ENCODE data around the gene MAL.
"Not testable (repeated sequence)": the region's sequence is repeated elsewhere in the genome, so short reads cannot be mapped to it uniquely, and the experiment has no call there.

Gene MAL

GRCh38 chr2:95034221-95034620, 8.7 kb downstream of the MAL start:
- no peak for DNase-seq (ENCODE audit: low read depth)

GRCh38 chr2:95034818-95035217, 9.3 kb downstream of the MAL start:
- DNase-seq (ENCODE audit: low read depth): no peak

DNA sequence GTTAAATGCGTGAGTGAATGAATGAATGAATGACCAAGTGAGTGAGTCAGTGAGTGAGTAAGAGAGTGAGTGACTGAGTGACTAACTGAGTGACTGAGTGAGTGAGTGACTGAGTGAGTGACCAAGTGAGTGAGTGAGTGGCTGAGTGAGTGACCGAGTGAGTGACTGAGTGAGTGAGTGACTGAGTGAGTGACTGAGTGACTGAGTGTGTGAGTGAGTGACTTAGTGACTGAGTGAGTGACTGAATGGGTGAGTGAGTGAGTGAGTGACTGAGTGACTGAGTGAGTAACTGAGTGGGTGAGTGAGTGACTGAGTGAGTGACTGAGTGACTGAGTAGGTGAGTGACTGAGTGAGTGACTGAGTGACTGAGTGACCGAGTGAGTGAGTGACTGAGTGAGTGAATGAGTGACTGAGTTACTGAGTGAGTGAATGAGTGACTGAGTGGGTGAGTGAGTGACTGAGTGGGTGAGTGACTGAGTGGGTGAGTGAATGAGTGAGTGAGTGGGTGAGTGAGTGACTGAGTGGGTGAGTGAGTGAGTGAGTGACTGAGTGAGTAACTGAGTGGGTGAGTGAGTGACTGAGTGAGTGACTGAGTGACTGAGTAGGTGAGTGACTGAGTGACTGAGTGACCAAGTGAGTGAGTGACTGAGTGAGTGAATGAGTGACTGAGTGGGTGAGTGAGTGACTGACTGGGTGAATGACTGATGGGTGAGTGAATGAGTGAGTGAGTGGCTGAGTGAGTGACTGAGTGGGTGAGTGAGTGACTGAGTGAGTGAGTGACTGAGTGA, 11.3 kb downstream of the MAL start:
- DNase-seq (ENCODE audit: low read depth): no peak

DNA sequence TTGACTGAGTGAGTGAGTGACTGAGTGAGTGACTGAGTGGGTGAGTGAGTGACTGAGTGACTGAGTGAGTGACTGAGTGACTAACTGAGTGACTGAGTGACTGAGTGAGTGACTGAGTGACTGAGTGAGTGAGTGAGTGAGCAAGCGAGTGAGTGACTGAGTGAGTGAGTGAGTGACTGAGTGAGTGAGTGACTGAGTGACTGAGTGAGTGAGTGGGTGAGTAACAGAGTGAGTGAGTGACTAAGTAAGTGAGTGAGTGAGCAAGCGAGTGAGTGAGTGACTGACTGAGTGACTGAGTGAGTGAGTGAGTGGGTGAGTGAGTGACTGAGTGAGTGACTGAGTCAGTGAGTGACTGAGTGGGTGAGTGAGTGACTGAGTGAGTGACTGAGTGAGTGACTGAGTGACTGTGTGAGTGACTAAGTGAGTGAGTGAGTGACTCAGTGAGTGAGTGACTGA, 11.9 kb downstream of the MAL start:
- DNase-seq (ENCODE audit: low read depth): no peak

GRCh38 chr2:95037841-95038585, 12.5 kb downstream of the MAL start:
- not testable (repeated sequence) for DNase-seq (ENCODE audit: low read depth)

- DNase-seq (ENCODE audit: low read depth): no peak
Measured at GRCh38 chr2:95038635-95039298, 13.3 kb downstream of the MAL start.

DNA sequence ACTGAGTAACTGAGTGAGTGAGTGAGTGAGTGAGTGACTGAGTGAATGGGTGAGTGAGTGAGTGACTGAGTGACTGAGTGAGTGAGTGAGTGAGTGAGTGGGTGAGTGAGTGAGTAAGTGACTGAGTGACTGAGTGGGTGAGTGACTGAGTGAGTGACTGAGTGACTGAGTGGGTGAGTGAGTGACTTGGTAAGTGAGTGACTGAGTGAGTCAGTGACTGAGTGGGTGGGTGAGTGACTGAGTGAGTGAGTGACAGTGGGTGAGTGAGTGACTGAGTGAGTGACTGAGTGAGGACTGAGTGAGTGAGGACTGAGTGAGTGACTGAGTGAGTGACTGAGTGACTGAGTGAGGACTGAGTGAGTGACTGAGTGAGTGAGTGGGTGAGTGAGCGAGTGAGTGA, 13.9 kb downstream of the MAL start:
- no peak for DNase-seq (ENCODE audit: low read depth)

DNA sequence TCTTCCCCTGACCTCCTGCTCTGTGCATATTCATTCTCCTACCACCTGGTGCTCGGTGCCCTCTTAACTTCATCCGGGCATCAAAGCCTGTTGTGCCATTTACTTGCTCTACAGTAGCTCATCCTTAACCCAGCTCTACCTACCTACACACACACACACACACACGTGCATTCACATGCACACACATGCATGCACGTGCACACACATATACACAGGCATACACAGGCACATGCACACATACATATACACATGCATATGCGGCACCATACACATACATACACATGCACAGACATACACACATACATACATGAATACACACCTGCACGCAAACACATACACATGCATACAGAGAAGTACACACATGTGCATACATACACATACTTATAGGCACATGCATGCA, 14.5 kb downstream of the MAL start:
- DNase-seq (ENCODE audit: low read depth): no peak

DNA sequence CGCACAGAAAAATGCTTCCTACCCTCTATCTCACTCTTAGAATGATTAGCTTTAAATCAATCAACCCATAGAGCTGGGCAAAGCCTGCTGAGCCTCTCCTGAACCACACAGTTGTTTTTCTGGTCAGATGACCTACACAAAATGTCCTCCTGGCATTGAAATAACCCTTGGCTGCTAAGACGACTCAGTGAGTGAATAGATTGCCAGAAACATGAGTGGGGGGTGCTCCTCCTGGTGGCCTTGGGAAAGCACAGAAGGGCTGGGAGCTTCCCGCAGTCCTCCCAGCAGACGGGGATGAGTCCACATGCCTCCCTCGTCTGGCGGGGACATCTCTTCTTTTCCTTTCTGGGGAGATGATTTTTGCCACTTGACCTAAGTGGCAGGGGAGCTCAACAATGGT, 14.9 kb downstream of the MAL start:
- DNase-seq (ENCODE audit: low read depth): no peak

GRCh38 chr2:95041060-95041823, 15.7 kb downstream of the MAL start:
- DNase-seq (ENCODE audit: low read depth): no peak

DNA sequence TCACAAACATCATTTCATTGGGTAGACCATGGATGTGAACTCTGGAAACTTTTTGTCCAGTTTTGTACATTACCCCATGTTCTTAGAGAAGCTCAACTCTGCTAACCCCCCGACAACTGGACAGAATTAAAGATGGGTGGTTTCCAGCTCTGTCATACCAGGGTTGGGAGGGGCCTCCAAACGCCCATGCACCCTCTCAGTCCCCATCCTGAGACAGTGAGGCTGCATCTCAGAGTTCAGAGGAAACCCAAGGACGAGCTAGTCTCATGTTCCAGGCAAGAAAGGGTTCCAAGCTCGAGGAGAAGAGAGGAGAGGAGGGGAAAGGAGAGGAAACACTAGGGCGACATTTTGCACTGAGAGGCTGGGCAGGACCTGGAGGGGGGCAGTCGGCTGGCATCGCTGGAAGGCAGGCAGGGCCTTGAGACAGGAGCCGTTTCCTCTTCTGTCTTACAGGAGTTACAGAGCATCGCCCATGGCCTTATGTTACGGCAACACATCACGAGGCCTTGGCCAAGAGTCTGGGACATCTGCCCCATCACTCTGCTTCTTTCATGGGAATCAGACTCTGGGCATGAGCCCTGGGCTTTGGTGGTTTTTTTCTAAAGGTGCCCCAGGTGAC, 16.4 kb downstream of the MAL start:
- DNase-seq (ENCODE audit: low read depth): no peak

- no peak for DNase-seq (ENCODE audit: low read depth)
Measured at GRCh38 chr2:95042472-95043271, 17.2 kb downstream of the MAL start.

GRCh38 chr2:95043300-95044093, 18.0 kb downstream of the MAL start:
- no peak for DNase-seq (ENCODE audit: low read depth)

GRCh38 chr2:95044601-95045000, 19.1 kb downstream of the MAL start:
- no peak for DNase-seq (ENCODE audit: low read depth)

GRCh38 chr2:95046371-95047112, 21.0 kb downstream of the MAL start:
- no peak for DNase-seq (ENCODE audit: low read depth)

GRCh38 chr2:95047629-95048510, 22.4 kb downstream of the MAL start:
- DNase-seq (ENCODE audit: low read depth): no peak

DNA sequence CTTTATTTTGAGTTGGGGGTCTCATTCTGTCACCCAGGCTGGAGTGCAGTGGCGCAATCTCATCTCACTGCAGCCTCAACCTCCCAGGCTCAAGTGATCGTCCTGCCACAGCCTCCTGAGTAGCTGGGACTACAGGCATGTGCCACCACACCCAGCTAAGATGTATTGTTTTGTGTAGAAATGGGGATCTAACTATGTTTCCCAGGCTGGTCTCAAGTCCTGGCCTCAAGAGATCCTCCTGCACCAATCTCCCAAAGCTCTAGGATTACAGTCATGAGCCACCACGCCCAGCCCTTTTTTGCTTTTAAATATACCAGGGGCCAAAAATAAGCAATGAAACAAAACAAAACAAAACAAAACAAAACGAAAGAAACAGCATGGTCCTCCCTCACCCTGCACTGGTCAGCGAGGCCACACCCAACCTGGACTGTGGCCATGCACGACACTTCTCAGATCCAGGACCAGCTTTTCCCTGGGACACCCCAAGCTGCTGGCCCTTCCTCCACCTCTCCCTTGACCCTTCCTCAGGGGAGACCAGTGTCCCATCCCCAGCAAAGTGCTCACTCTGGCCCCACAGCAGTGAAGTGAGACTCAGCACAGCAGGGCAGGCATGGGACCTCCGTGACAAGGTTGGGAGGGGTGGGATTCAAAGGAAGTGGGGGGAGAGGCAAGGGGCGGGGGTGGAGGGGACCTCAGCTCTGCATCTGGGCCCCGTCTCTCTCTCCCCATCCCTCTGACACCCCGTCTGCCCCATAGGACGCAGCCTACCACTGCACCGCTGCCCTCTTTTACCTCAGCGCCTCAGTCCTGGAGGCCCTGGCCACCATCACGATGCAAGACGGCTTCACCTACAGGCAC, 23.5 kb downstream of the MAL start:
- no peak for DNase-seq (ENCODE audit: low read depth)

- no peak for DNase-seq (ENCODE audit: low read depth)
Measured at GRCh38 chr2:95049683-95049955, 24.1 kb downstream of the MAL start.

Data from stimulated activated CD8-positive, alpha-beta memory T cell treated with anti-CD3 and anti-CD28 coated beads, Interleukin-15, amount 100 ng/mL, for 1 hour (primary cell).